ENCODE measurements around the gene SPTBN4.

DNA sequence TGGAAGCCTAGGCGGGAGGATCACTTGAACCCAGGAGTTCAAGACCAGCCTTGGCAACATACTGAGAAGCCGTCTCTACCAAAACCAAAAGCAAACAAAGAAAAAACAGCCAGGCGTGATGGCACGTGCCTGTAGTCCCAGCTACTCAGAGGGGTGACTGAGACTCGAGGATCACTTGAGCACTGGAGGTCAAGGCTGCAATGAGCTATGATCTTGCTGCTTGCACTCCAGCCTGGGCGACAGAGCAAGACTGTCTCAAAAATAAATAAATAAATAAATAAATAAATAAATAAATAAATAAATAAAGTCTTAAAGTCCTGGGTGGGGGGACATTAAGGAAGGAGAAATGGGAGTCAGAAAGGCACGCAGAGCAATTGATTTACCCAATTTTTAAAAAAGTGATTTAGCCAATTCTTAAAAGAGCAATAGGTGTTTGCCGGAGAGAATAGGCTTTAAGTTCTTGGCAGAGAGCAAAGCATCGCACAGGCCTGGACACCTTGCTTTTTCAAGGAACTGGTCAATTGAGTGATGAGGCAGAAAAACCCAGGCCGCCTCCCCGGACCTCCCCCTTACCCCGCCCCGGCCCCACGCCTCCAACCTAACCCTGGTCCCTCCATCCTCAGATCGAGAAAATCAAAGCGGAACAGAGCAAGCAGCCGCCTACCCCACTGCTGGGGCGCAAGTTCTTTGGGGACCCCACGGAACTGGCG lies 100.4 kb downstream of the SPTBN4 start:
- TF ChIP-seq, protein P1, sequence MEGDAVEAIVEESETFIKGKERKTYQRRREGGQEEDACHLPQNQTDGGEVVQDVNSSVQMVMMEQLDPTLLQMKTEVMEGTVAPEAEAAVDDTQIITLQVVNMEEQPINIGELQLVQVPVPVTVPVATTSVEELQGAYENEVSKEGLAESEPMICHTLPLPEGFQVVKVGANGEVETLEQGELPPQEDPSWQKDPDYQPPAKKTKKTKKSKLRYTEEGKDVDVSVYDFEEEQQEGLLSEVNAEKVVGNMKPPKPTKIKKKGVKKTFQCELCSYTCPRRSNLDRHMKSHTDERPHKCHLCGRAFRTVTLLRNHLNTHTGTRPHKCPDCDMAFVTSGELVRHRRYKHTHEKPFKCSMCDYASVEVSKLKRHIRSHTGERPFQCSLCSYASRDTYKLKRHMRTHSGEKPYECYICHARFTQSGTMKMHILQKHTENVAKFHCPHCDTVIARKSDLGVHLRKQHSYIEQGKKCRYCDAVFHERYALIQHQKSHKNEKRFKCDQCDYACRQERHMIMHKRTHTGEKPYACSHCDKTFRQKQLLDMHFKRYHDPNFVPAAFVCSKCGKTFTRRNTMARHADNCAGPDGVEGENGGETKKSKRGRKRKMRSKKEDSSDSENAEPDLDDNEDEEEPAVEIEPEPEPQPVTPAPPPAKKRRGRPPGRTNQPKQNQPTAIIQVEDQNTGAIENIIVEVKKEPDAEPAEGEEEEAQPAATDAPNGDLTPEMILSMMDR (IDR thresholded peaks at IDR 0.05), result no peak
- no peak for TF ChIP-seq EP300 (IDR thresholded peaks at IDR 0.05)

Measured in ovary (tissue), 3 donors.